G401.6 (cell line): ENCODE results near the gene ATP5PD.
A peak's percentile ranks its signal among the peaks of the same experiment; 100 is the strongest.

Experiments
- FAIRE-seq: peaks from 2 replicates; lab custom pipeline; 2012; peaks lifted over from hg19 to GRCh38; lab: Jason Lieb, UNC

ATP5PD gene

DNA sequence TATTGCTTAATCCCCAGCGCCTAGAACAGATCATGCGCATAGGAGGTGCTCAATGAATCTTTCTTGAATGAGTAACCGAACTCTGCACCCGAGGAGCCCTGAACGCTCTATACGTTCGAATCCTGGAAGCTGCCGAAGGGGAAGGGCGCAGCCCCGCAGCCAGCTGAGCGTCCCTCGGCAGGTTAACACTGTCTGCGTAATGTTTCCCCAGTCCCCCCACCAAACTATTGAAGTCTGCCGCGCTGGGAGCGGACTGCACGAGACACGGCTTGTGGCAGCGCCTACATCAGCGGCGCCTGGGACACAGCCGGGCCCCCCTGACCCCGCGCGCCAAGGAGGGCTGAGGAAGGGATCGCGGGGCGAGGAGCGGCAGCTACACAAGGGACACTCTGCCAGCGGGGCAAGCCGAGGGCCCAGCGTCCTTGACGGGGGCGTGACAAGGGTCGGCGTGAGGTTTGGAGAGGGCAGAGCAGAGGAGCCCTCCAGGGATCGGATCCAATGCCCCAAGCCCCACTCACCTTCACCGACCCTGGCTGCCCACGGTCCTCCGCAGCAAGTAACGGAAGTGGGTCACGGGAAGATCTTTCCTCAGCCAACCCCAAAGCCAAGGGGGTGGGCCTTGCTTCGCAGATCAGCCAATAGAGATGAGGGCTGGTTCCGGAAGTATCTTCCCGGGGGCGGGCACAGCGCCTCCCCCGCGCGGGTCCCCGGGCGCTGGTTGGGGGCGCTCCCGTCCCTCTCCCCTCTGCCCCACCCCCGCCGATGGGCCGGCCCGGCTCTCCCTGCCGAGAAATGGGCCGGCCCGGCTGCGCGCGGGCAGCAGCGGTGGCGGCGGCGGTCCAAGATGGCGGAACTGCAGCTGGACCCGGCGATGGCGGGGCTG is at the start of gene ATP5PD, which contains the start of gene KCTD2:
Gene ATP5PD, minus strand, starts transcription at position 563 of the 883 bp plus-strand sequence. CDS start 4,319 bp downstream, outside the sequence.
Gene KCTD2, plus strand, starts transcription at position 819 of the 883 bp plus-strand sequence. Its CDS starts 26 bp downstream, at position 845.
- peak; percentile 90 for FAIRE-seq

- no peak for FAIRE-seq
These were observed 49.4 kb upstream of the ATP5PD start for GRCh38 chr17:75096082-75096625.

- no peak for FAIRE-seq
These were observed 48.2 kb upstream of the ATP5PD start for GRCh38 chr17:75094871-75095399.

- FAIRE-seq = no peak
These were observed 46.9 kb upstream of the ATP5PD start for GRCh38 chr17:75093548-75094158.

- FAIRE-seq = no peak
These were observed 45.1 kb upstream of the ATP5PD start for GRCh38 chr17:75091855-75092327.

DNA sequence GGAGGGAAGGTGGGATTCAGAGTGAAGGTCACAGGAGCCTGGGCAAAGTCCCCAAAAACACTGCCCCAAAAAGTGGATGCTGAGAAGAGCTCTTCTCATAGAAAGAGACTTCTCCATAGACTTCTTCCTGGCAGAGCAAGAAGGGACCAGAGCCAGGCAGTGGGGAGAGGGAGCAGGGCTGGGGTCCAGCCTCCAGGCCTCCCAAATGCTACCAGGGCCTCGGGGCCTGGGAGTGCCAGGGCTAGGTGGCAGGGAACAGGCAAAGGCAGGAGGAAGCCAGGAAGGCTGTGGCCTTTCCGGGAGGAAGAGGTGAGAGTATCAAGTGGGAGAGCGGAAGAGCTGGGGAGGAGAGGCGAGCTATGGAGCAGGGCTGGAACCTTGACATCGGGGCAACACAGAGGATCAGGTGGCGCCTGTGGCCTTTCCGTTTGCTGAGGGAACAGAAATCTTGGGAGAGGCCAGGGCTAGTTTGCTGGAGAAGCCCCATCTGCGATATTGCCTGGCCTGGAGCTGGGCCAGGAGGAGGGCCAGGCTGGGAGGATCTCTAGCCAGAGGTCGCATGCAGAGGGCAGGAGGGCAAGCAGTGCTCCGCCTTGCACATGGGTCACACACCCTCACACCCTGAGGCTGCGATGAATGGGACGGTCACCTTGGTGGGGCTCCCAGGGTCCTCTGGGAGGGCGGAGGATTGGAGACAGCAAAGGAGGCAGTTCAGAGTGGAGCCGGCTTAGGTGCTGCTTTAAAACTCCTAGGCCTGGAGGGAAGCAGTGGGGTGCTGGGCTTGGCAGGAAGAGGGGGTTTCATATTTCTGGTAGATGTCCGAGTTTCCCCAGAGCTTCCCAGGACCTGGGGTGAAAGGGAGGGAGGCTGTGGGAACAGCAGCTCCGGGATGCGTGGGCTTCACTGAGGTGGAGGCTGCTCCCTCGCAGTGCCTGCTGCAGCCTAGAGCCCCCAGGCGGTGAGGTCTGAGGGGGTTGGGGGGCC is 44.4 kb upstream of the ATP5PD start:
- no peak for FAIRE-seq

GRCh38 chr17:75088465-75089417 is 42.0 kb upstream of the ATP5PD start:
- no peak for FAIRE-seq

- peak; percentile 94 for FAIRE-seq
These were observed 41.0 kb upstream of the ATP5PD start, which contains the start of gene SLC16A5 for GRCh38 chr17:75087558-75088453. SLC16A5 (plus strand) TSS chr17:75087954; CDS start chr17:75093637, 5,683 bp downstream.

- no peak for FAIRE-seq
These were observed 40.4 kb upstream of the ATP5PD start for GRCh38 chr17:75087182-75087557.

DNA sequence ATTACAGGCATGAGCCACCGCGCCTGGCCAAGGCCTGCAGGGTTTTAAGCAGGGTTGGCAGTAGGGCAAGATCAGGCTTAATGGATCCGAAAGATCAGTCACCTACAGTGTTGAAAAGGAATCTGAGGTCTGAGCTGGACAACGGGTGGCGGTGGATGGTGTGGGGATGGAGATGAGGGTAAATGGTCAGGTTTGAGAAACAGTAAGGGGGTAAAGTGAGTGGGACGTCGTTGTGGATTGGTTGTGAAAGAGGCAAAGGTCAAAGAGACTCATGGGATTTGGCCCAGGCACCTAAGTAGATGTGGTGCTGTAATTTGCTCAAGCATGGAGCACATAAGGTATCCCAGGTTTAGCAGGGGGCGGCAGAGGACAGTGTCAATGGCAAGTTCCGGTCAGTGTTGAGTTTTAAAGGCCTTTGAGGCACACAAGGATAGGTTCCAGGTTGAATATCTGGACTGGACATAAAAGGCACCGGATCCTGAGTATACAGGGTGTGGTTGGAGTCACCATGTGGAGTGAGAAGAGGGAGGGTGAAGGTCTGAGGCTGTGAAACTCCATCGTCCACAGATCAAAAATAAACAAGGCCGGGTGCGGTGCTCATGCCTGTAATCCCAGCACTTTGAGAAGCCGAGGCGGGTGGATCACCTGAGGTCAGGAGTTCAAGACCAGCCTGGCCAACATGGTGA is 39.9 kb upstream of the ATP5PD start:
- no peak for FAIRE-seq

DNA sequence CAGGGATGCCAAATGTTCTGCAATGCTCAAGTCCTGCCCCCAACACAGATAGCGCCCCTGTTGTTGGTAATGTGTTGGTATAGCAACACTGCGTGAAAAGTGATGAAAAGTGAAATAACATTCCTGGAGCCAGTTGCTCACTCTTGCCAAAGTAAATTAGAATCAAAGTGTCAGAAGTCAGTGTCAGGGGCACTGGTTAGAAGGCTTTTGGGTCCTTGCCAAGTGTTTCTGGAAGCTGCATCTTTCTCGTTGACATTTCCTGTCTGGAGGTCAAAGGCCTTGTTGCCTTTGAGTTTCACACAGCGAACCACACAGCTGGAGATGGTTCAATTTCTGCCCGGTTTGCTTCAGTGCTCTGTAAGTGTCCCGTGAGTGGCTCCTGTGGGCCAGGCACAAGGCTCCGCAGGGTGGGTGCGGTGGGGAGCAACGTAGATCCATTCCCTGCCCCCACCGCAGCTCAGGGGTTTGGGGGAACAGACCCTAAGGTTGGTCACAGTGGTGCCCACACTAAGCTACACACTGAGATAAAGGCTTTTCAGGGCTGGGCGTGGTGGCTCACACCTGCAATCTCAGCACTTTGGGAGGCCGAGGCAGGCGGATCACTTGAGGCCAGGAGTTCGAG is 37.4 kb upstream of the ATP5PD start:
- no peak for FAIRE-seq

DNA sequence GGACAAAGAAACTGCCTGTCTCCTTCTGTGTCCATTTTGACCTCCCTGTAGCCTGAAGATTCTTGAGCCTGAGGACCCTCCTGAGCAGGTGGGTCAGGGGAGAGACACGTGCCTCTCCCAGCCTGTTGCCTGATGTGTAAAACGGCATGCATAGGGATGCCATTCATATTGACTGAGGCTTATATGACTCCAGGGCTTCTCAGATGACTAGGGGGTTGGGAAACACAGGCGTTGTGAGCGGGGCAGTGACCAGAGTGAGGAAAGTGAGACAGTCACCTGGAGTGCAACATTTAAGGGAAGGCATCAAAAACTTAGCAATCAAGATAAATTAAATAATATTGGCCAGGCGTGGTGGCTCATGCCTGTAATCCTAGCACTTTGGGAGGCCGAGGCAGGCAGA is 35.9 kb upstream of the ATP5PD start:
- no peak for FAIRE-seq

DNA sequence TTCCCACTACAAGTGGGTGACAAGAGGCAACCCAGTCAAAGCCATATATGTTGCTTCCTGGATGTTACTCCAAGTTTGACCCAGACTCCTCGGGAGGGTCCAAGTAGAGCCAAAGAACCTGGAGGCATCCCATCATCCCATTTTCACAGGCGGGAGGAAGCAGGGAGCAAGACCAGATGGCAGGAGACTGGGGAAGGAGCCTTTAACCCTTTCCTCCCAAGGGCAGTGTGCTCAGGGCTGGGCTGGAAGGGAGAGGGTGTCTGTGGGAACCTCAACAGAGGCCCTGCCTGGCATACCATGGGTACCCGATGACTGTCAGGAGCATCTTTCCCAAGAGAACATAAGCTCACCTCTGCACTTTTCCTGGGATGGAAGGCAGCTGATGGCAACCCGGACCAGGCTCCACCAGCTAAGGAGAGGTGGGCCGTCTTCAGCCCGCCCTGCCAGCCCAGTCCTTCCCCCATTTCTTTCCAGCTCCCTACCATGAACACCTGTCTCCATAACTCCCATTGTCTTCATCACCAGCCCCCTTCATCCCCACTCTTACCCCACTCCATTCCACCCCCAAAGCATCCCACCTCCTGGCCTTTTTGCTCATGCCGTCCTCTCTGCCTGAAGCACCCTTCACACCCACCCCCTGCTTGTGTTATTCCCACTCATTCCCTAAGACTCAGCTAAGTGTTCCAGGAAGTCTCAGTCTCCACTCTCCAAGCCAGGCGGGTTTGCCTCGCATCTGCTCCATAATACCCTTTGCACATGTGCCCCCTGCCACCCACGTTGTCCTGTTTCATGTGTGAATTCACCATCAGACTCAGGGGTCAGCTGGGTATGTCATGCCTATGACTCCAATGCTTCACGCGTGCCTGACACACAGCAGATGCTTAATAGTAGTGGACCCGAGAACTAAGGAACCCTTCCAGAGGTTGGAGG is 35.1 kb upstream of the ATP5PD start:
- no peak for FAIRE-seq

GRCh38 chr17:75079023-75079373 is 32.2 kb upstream of the ATP5PD start:
- no peak for FAIRE-seq

DNA sequence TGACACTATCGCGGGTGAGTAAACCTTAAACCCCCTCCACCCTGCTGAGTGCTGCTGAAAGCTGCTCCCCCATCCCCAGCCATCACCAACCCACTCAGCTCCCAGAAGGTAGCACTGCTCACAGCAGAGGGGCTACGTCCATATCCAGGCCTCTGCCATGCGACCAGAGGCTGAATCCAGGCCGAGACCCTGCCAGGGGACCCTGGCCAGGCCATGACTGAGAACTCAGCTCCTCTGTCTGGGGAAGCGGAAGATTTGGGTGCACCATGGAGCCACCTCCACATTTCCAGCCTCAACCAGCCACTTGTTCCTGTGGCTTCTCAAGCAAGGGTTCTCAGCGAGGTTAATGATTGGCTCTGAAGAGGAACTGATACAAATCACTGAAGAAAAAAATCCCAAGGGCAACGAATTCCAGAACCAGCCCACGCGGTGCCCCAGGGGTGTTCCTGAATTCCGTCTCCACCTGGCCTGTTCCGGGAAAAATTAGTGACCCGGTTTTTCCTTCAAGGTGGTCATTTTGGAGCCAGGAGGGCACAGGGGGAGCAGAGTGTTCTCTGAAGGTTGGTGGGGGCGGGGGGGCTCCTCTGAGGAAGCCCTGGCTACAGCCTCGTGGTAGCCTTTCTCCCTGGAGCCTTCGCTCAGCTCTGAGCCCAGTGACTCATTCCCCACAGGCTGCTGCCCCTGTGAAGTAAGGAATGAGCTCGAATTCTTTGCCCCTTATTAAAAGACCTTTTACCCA is 31.7 kb upstream of the ATP5PD start:
- peak; percentile 93 for FAIRE-seq
